ENCODE results near the gene JMJD1C.
"Not testable (repeated sequence)": the region's sequence is repeated elsewhere in the genome, so short reads cannot be mapped to it uniquely, and the experiment has no call there.

Gene JMJD1C

DNA sequence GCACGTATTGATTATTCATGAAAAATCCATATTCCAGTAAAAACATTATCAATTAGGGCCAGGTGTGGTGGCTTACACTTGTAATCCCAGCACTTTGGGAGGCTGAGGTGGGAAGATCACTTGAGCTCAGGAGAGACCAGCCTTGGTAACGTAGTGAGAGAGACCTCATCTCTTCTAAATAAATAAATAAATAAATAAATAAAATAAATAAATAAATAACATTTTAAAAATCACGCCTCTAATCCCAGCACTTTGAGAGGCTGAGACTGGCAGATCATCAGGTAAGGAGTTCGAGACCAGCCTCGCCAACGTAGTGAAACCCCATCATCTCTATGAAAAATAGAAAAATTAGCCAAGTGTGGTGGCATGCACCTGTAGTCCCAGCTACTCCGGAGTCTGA, 300.5 kb downstream of the JMJD1C start:
- Histone ChIP-seq H3K9ac (no peak overlapping the region), H3K9me3 (no peaks in the 10 kb centered on the region), H3K4me3 (no peak overlapping the region), H3K27me3 (no peaks in the 10 kb centered on the region), H4K20me1 (peaks cover 14% of the 10 kb centered on the region; the same call in 1 of the 2 replicates), H3K36me3 (peaks cover 49% of the 10 kb centered on the region), H3K27ac (no peak overlapping the region), H3K4me2 (no peak overlapping the region), H3K4me1 (peaks cover 7% of the 10 kb centered on the region; the same call in 1 of the 2 replicates)
- TF ChIP-seq Cebpa-rat (IDR thresholded peaks at IDR 0.05), result no peak

DNA sequence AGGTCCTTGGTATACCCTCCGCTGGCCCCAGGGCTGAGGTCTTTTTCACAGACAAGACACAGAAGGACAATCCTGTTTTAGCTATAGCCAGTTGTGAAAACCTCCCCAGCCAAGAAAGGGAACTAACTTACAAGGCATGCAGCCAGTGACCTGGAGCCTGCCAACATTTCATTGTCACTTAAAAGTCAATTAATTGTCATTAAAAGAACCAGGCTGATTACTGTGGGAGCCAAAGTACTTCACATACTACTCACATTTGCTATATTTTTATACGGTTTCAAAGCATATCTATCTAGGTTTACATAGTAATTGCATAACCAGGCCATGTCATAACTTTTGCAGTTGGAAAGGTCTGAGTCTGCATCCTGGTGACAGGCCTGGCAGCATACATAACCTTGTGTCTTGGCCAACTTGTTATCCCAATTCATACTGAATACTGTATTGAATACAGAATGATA, 301.6 kb downstream of the JMJD1C start:
- Histone ChIP-seq H3K27ac (no peak overlapping the region), H3K9ac (no peak overlapping the region), H3K36me3 (peaks cover 39% of the 10 kb centered on the region), H4K20me1 (0 out of 2 replicates have a peak, but pooled peaks cover 9% of the 10 kb centered on the region), H3K4me3 (no peak overlapping the region), H3K27me3 (no peaks in the 10 kb centered on the region), H3K4me2 (no peak overlapping the region), H3K4me1 (peaks cover 7% of the 10 kb centered on the region; the same call in 1 of the 2 replicates), H3K9me3 (no peaks in the 10 kb centered on the region)
- no peak for TF ChIP-seq Cebpa-rat (IDR thresholded peaks at IDR 0.05)

DNA sequence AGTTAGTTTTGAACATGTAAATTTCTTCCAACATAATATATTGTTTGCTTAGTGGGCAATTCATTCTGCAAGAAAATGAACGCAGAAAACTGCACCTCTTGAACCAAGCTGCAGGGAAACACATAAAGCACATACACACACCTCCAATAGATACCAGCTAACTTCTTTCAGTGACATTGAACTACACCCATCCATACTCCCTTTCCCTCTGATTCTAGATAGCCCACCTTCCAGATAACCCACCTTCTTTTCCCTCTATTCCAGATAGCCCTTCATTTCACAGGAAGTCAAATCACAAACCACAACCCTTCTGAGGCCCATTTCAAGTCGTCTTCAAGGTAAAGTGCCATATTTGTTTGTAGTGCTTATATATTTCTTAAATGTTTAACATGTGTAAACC, 304.2 kb downstream of the JMJD1C start:
- H3K4me2 ChIP-seq, result no peak overlapping the region
- H3K9me3 ChIP-seq, result no peaks in the 10 kb centered on the region
- no peak overlapping the region for H3K27ac ChIP-seq
- peaks cover 33% of the 10 kb centered on the region for H3K36me3 ChIP-seq
- no peak overlapping the region for H3K9ac ChIP-seq
- H4K20me1 ChIP-seq, result peaks cover 29% of the 10 kb centered on the region
- H3K4me3 ChIP-seq, result no peak overlapping the region
- TF ChIP-seq Cebpa-rat (IDR thresholded peaks at IDR 0.05), result no peak
- no peaks in the 10 kb centered on the region for H3K27me3 ChIP-seq
- peaks cover 7% of the 10 kb centered on the region; the same call in 1 of the 2 replicates for H3K4me1 ChIP-seq

DNA sequence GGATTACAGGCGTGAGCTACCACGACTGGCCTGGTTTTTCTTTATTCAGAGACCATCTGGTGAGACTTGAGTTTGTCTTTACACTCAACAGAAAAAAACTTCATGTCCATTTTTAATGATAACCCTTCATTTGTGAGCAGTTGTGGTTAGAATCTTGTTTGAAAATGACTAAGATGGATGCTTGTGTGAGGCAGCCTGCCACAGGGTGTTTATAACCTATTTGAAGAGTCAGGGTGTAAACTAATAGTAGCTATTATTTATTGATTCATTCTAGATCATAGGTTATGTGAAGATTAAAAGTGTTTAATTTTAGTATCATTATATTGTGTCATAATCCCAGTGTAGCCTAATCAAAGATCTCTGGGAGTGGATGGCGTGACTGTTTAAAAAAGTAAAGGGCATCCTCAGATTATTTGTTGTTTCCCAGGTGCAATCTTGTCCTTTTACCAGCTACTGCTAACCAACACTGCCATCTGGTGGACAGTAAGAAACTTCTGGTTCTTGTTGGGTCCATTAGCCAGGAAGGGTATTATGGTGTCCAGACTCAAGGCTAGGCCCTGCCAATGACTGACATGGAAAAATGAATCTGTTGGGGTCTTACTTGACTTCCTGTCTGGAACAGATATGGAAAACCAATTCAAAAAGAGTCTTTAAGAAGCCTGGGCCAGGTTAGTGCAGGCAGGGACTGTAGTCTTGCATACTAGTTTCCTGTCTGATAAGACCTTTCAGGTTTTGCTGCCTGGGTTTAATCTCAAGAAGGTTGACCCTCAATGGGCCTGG, 307.7 kb downstream of the JMJD1C start:
- TF ChIP-seq Cebpa-rat (IDR thresholded peaks at IDR 0.05), result no peak
- Histone ChIP-seq H3K4me3 (no peak overlapping the region), H3K9me3 (no peaks in the 10 kb centered on the region), H3K4me1 (peaks cover 7% of the 10 kb centered on the region; the same call in 1 of the 2 replicates), H3K27me3 (no peaks in the 10 kb centered on the region), H4K20me1 (peaks cover 39% of the 10 kb centered on the region), H3K27ac (no peak overlapping the region), H3K9ac (no peak overlapping the region), H3K36me3 (peaks cover 27% of the 10 kb centered on the region), H3K4me2 (no peak overlapping the region)

DNA sequence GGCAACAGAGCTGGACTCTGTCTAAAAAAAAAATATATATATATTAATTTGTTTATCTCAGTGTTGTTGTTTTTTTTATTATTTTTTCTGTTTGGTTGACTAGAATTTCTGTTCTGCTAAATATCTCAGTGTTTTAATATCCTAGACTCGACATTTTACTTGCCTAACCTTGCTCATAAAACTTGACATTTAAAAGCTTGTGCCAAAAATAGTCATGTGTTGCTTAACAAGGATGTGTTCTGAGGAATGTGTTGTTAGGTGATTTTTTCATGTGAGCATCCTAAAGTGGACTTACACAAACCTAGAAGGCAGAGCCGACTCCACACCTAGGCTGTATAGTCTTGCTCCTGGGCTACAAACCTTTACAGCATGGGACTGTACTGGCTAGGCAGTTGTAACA, 309.5 kb downstream of the JMJD1C start:
- Histone ChIP-seq H3K9ac (no peak overlapping the region), H3K9me3 (no peaks in the 10 kb centered on the region), H3K36me3 (peaks cover 39% of the 10 kb centered on the region), H3K27ac (no peak overlapping the region), H3K4me1 (no peaks in the 10 kb centered on the region), H3K4me3 (no peak overlapping the region), H3K27me3 (no peaks in the 10 kb centered on the region), H4K20me1 (peaks cover 48% of the 10 kb centered on the region), H3K4me2 (no peak overlapping the region)
- no peak for TF ChIP-seq Cebpa-rat (IDR thresholded peaks at IDR 0.05)

DNA sequence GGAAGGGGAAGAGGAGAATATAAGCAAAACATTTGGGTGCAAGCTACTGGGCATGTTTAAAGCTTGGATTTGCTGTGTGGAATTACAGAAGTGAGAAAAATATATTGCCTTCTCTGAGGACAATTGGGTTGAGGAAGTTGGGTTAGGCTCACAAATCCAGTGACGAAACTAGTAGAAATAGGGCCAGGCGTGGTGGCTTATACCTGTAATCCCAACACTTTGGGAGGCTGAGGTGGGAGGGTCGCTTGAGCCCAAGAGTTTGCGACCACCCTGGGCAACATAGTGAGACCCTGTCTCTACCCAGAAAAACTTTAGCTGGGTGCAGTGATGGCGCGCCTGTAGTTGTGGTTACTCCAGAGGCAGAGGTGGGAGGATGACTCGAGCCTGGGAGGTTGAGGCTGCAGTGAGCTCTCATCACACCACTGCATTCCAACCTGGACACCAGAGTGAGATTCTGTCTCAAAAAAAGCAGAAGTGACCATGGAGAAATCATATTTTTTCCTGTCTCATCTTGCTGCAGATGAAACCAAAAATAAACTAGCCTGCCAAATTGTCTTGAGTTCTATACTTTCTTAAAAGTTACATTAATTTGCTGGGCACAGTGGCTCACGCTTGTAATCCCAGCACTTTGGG, 310.3 kb downstream of the JMJD1C start:
- H4K20me1 ChIP-seq, result peaks cover 54% of the 10 kb centered on the region
- H3K4me3 ChIP-seq, result no peak overlapping the region
- TF ChIP-seq Cebpa-rat (IDR thresholded peaks at IDR 0.05), result no peak
- no peaks in the 10 kb centered on the region for H3K4me1 ChIP-seq
- no peak overlapping the region for H3K4me2 ChIP-seq
- no peak overlapping the region for H3K9ac ChIP-seq
- H3K9me3 ChIP-seq, result no peaks in the 10 kb centered on the region
- no peak overlapping the region for H3K27ac ChIP-seq
- peaks cover 45% of the 10 kb centered on the region for H3K36me3 ChIP-seq
- no peaks in the 10 kb centered on the region for H3K27me3 ChIP-seq

DNA sequence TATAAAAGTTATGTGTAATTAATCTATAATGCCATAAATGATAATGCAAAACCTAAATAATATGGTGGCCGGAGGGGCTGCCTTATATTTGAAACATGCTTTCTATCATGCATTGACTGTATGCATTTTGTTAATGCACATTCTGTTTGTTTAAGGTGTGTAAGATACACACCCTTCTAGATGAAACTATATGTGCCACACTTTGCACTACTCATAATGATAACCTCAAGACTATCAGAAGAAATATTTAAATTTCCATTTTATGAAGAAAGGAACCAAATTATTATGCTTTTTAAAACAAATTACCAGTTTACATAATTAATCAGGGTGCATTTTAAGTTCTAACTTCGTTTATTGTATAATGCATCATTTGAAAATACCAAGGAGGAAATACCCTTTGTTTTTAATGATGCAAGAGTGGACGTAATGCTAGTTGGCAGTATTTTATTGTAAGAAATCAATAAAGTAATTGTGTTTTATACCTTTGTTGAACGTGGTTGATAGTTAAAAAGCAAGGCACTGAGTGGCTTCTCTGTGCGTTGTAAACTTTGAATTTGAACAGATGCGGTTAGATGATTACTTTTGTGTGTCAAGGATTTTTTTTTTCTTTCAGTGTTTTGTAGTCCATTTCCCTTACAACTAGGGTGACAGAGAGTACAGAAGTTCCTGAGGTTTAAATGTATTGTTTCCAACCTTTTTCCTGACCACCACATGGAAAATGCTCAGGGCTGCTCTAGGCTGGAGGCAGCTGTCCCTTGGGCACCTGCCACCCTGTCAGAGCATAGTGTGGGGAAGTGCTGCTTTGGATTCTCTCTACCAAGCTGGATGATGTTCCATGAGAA, 311.0 kb downstream of the JMJD1C start:
- Histone ChIP-seq H3K9ac (no peak overlapping the region), H3K4me1 (no peaks in the 10 kb centered on the region), H3K27me3 (no peaks in the 10 kb centered on the region), H3K4me2 (no peak overlapping the region), H3K27ac (no peak overlapping the region), H3K4me3 (no peak overlapping the region), H3K36me3 (peaks cover 53% of the 10 kb centered on the region), H4K20me1 (peaks cover 61% of the 10 kb centered on the region), H3K9me3 (no peaks in the 10 kb centered on the region)
- TF ChIP-seq Cebpa-rat (IDR thresholded peaks at IDR 0.05), result no peak

DNA sequence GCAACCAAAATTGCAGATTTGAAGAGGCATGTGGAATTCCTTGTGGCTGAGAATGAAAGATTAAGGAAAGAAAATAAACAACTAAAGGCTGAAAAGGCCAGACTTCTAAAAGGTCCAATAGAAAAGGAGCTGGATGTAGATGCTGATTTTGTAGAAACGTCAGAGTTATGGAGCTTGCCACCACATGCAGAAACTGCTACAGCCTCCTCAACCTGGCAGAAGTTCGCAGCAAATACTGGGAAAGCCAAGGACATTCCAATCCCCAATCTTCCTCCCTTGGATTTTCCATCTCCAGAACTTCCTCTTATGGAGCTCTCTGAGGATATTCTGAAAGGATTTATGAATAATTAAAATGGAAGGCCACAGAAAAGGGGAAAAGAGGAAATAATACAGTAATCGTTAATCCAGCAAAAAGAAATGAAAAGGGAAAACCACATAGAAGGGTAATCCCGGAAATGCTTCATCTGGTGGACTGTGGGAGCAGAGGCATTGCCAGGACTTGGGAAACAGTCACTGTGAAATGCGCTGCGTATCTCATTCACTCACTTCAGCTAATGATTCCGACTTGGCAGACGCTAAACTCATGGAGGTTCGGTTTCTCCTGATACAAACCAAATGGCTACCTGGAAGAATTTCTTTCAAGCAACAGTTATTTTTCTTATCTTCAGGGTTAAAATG, 311.8 kb downstream of the JMJD1C start:
- H3K9ac ChIP-seq, H3K4me1 ChIP-seq, H3K27ac ChIP-seq, H3K4me3 ChIP-seq, H3K9me3 ChIP-seq, H3K4me2 ChIP-seq, H3K27me3 ChIP-seq: not testable (repeated sequence)
- H4K20me1 ChIP-seq, result peaks cover 69% of the 10 kb centered on the region
- peaks cover 58% of the 10 kb centered on the region for H3K36me3 ChIP-seq

DNA sequence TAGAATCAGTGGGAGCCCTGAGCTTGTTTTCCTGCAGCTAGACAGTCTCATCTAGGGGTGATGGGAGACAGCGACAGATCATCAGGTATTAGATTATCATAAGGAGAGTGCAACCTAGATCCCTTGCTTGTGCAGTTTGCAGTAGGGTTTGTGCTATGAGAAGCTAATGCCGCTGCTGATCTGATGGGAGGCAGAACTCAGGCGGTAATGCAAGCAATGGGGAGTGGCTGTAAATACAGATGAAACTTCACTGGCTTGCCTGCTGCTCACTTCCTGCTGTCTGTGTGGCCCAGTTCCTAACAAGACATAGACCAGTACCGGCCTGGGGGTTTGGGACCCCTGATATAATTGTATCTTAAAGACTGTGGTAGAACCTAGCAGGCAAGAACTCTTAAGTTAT, 315.0 kb downstream of the JMJD1C start:
- Histone ChIP-seq H3K27ac (no peak overlapping the region), H3K4me3 (no peak overlapping the region), H3K27me3 (no peaks in the 10 kb centered on the region), H3K4me1 (no peaks in the 10 kb centered on the region), H3K36me3 (peaks cover 88% of the 10 kb centered on the region), H3K9me3 (no peaks in the 10 kb centered on the region), H3K9ac (no peak overlapping the region), H4K20me1 (peaks cover 63% of the 10 kb centered on the region), H3K4me2 (no peak overlapping the region)
- TF ChIP-seq Cebpa-rat (IDR thresholded peaks at IDR 0.05), result no peak
